Astrocyte (in vitro differentiated cells and primary cell): ENCODE results near the gene SIRPB2. TPM values are rescaled to one million over a fixed set of nuclear protein-coding genes. Genes with fewer than 3 reads are reported as not detected.

ENCODE experiments used
- DNase-seq: peaks from one replicate; pipeline ENCODE4 v3.0.0-alpha.2; 2010; ENCODE audit warnings: low read depth
- FAIRE-seq: peaks from 2 replicates; lab custom pipeline; 2011; peaks lifted over from hg19 to GRCh38; lab: Jason Lieb, UNC
- H2AFZ ChIP-seq: 2 replicates; pipeline ENCODE4 v1.6.0; 2012; ENCODE audit warnings: low read depth, low read length, inconsistent platforms
- H3K27ac ChIP-seq: 2 replicates; pipeline ENCODE4 v1.5.1; 2011; ENCODE audit warnings: low read depth, low read length, inconsistent platforms
- H3K27me3 ChIP-seq: 2 replicates; pipeline ENCODE4 v1.6.0; 2011; ENCODE audit warnings: low read length, inconsistent platforms; ENCODE audit not compliant: insufficient read depth
- H3K36me3 ChIP-seq: 2 replicates; pipeline ENCODE4 v1.5.1; 2011; ENCODE audit warnings: low read length, inconsistent platforms; ENCODE audit not compliant: insufficient read depth
- H3K4me1 ChIP-seq: 2 replicates; pipeline ENCODE4 v1.5.1; 2011; ENCODE audit warnings: low read length, inconsistent platforms; ENCODE audit not compliant: insufficient read depth
- H3K4me2 ChIP-seq: 2 replicates; pipeline ENCODE4 v1.6.0; 2012; ENCODE audit warnings: low read length, inconsistent platforms
- H3K4me3 ChIP-seq: 2 replicates; pipeline ENCODE4 v1.5.1; 2011; ENCODE audit warnings: low read depth, mild to moderate bottlenecking, low read length, inconsistent platforms; ENCODE audit not compliant: insufficient read depth
- H3K79me2 ChIP-seq: 2 replicates; pipeline ENCODE4 v1.6.0; 2012; ENCODE audit warnings: mild to moderate bottlenecking, low read length, inconsistent platforms; ENCODE audit not compliant: insufficient read depth
- H3K9ac ChIP-seq: 2 replicates; pipeline ENCODE4 v1.6.0; 2012; ENCODE audit warnings: mild to moderate bottlenecking, low read length, inconsistent platforms
- H3K9me3 ChIP-seq: 2 replicates; pipeline ENCODE4 v1.5.1; 2012; ENCODE audit warnings: low read depth, mild to moderate bottlenecking, low read length, inconsistent platforms; ENCODE audit not compliant: insufficient read depth
- H4K20me1 ChIP-seq: 2 replicates; pipeline ENCODE4 v1.6.0; 2012; ENCODE audit warnings: low read length, inconsistent platforms; ENCODE audit not compliant: insufficient read depth
- H3K27ac Mint-ChIP-seq: one replicate; pipeline ENCODE4 v1.8.0; 2021; ENCODE audit warnings: mild to moderate bottlenecking, mixed read lengths; ENCODE audit not compliant: unreplicated experiment
- H3K27me3 Mint-ChIP-seq: one replicate; pipeline ENCODE4 v1.8.0; 2021; ENCODE audit warnings: low read depth, mixed read lengths; ENCODE audit not compliant: unreplicated experiment
- H3K36me3 Mint-ChIP-seq: one replicate; pipeline ENCODE4 v1.8.0; 2021; ENCODE audit warnings: low read depth, mixed read lengths; ENCODE audit not compliant: unreplicated experiment
- H3K4me1 Mint-ChIP-seq: one replicate; pipeline ENCODE4 v1.8.0; 2021; ENCODE audit warnings: low read depth, mixed read lengths; ENCODE audit not compliant: unreplicated experiment
- H3K4me3 Mint-ChIP-seq: one replicate; pipeline ENCODE4 v1.8.0; 2021; ENCODE audit warnings: mild to moderate bottlenecking, moderate library complexity, mixed read lengths; ENCODE audit not compliant: unreplicated experiment
- H3K9me3 Mint-ChIP-seq: one replicate; pipeline ENCODE4 v1.8.0; 2021; ENCODE audit warnings: mild to moderate bottlenecking, mixed read lengths; ENCODE audit not compliant: unreplicated experiment
- EZH2 ChIP-seq: IDR thresholded peaks from 2 replicates; pipeline ENCODE4 v1.6.1; 2012; ENCODE audit warnings: mild to moderate bottlenecking, low read length, inconsistent platforms; ENCODE audit not compliant: insufficient read depth
- total RNA-seq: library from RNA; stranded (reverse); gene quantifications from 2 replicates; pipeline ENCODE4 v1.2.1, GENCODE V29; 2021
- TF ChIP-seq, protein P1 (sequence below): IDR thresholded peaks from 2 replicates; pipeline ENCODE4 v1.5.1; 2011; ENCODE audit warnings: low read depth, mild to moderate bottlenecking, inconsistent platforms, low read length, moderate library complexity; ENCODE audit not compliant: insufficient read depth

The SIRPB2 gene
- total RNA-seq, 1 donor from 2014 or later = not detected

DNA sequence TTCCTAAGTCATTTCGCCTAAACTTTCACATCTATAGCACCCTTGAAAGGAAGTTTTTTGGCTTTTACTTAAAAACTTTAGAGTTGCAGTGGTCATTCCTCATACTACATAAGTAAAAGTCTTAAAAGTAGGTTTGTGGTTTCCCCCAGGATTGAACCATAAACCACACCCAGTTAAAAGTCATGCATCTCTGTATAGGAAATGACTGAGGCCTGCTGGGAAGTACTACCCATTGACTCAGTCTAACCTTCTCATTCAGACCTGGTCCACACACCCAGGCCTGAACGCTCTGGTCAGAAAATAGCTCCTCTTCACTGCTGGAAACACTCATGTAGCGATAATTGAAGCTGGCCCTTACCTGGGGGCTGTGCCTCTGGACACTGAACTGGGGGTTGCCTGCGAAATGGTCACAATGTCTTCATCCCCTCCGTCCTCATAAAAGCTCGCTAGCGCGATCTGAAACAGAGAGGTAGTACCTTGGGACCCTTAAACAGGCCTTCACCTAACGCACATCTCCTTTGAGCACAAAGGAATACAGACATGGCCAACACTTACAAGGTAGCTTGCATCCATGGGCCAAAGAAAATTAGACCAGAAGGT, 27.1 kb downstream of the SIRPB2 start:
- Histone ChIP-seq H3K4me3 (no peak overlapping the region), H4K20me1 (peaks cover 65% of the 10 kb centered on the region), H2AFZ (no peak overlapping the region), H3K27ac (no peak overlapping the region), H3K9ac (no peak overlapping the region), H3K9me3 (no peaks in the 10 kb centered on the region), H3K4me2 (no peak overlapping the region), H3K36me3 (peaks cover 11% of the 10 kb centered on the region), H3K27me3 (no peaks in the 10 kb centered on the region), H3K4me1 (peaks cover 16% of the 10 kb centered on the region), H3K79me2 (peaks cover 66% of the 10 kb centered on the region)
- no peak for DNase-seq
- no peaks in the 10 kb centered on the region for H3K27me3 Mint-ChIP-seq
- H3K36me3 Mint-ChIP-seq = peaks cover 14% of the 10 kb centered on the region
- H3K27ac Mint-ChIP-seq = peak overlapping the region; percentile 21
- TF ChIP-seq EZH2 = no peak
- TF ChIP-seq, protein P1, sequence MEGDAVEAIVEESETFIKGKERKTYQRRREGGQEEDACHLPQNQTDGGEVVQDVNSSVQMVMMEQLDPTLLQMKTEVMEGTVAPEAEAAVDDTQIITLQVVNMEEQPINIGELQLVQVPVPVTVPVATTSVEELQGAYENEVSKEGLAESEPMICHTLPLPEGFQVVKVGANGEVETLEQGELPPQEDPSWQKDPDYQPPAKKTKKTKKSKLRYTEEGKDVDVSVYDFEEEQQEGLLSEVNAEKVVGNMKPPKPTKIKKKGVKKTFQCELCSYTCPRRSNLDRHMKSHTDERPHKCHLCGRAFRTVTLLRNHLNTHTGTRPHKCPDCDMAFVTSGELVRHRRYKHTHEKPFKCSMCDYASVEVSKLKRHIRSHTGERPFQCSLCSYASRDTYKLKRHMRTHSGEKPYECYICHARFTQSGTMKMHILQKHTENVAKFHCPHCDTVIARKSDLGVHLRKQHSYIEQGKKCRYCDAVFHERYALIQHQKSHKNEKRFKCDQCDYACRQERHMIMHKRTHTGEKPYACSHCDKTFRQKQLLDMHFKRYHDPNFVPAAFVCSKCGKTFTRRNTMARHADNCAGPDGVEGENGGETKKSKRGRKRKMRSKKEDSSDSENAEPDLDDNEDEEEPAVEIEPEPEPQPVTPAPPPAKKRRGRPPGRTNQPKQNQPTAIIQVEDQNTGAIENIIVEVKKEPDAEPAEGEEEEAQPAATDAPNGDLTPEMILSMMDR = no peak
- peak overlapping the region; percentile 12 for H3K4me3 Mint-ChIP-seq
- H3K4me1 Mint-ChIP-seq = peaks cover 32% of the 10 kb centered on the region
- no peak for FAIRE-seq
- H3K9me3 Mint-ChIP-seq = no peaks in the 10 kb centered on the region

DNA sequence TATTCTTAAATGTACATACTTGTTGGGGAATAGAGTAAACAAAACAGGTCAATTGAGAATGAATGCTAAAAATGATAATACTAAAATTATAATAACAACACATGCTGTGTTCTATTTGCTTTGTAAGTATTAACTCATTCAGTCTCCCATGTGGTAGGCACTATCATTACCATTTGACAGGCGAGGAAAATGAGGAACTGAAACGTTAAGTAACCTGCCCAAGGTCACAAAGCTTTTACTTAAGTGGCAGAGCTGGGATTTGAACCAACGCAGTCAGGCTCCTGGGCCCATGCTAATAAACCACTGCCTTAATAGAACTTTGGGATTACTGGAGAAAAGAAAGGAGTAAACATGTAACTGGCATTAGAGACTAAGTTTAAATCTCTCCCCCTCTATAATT, 28.4 kb downstream of the SIRPB2 start:
- H3K9ac ChIP-seq = no peak overlapping the region
- no peaks in the 10 kb centered on the region for H3K9me3 Mint-ChIP-seq
- H3K79me2 ChIP-seq = peaks cover 68% of the 10 kb centered on the region
- TF ChIP-seq, protein P1 = no peak
- TF ChIP-seq EZH2 = no peak
- no peak for FAIRE-seq
- H3K4me1 ChIP-seq = peaks cover 15% of the 10 kb centered on the region
- peaks cover 16% of the 10 kb centered on the region for H3K36me3 Mint-ChIP-seq
- no peaks in the 10 kb centered on the region for H3K9me3 ChIP-seq
- H3K4me2 ChIP-seq = no peak overlapping the region
- H3K27ac Mint-ChIP-seq = peak overlapping the region; percentile 21
- DNase-seq = no peak
- peaks cover 71% of the 10 kb centered on the region for H4K20me1 ChIP-seq
- H3K4me1 Mint-ChIP-seq = peaks cover 29% of the 10 kb centered on the region
- no peak overlapping the region for H2AFZ ChIP-seq
- no peak overlapping the region for H3K4me3 ChIP-seq
- H3K27ac ChIP-seq = no peak overlapping the region
- H3K36me3 ChIP-seq = peaks cover 18% of the 10 kb centered on the region
- H3K4me3 Mint-ChIP-seq = no peak overlapping the region
- no peaks in the 10 kb centered on the region for H3K27me3 ChIP-seq
- H3K27me3 Mint-ChIP-seq = no peaks in the 10 kb centered on the region

DNA sequence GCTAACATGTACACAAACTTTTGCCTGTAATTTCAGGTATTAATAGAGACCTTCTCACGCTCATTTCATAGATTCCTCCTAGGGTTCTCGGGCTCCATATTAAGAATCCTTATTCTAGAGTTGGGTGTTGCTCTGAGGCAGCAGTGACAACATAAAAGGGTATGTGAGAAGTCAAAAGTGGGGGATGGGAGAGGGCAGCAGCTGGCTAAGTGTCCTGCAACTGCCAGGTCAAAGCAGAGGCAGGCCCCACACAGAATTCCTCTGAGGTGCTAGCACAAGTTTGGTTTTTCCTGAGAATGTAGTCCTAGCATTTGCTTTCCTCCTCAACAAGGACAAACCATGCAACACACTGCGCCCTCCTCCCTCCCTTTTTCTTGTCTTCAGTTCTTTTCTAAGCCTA, 29.2 kb downstream of the SIRPB2 start:
- H3K79me2 ChIP-seq = peaks cover 72% of the 10 kb centered on the region
- peaks cover 24% of the 10 kb centered on the region for H3K36me3 ChIP-seq
- DNase-seq (no peak), FAIRE-seq (no peak)
- peaks cover 16% of the 10 kb centered on the region for H3K36me3 Mint-ChIP-seq
- peaks cover 77% of the 10 kb centered on the region for H4K20me1 ChIP-seq
- no peak overlapping the region for H3K9ac ChIP-seq
- no peak overlapping the region for H3K4me2 ChIP-seq
- H3K4me1 Mint-ChIP-seq = peaks cover 31% of the 10 kb centered on the region
- H3K4me1 ChIP-seq = peaks cover 12% of the 10 kb centered on the region
- H3K9me3 ChIP-seq = no peaks in the 10 kb centered on the region
- no peak overlapping the region for H3K4me3 ChIP-seq
- H3K27ac Mint-ChIP-seq = peak overlapping the region; percentile 21
- no peak overlapping the region for H3K27ac ChIP-seq
- H3K27me3 ChIP-seq = no peaks in the 10 kb centered on the region
- no peak for TF ChIP-seq EZH2
- TF ChIP-seq, protein P1 = no peak
- no peak overlapping the region for H3K4me3 Mint-ChIP-seq
- no peaks in the 10 kb centered on the region for H3K9me3 Mint-ChIP-seq
- H2AFZ ChIP-seq = no peak overlapping the region
- H3K27me3 Mint-ChIP-seq = no peaks in the 10 kb centered on the region
